Fibroblast of lung (primary cell): Measurements from ENCODE around the gene KRT27.
"Not testable (repeated sequence)": the region's sequence is repeated elsewhere in the genome, so short reads cannot be mapped to it uniquely, and the experiment has no call there.

Source experiments
- CTCF ChIP-seq, 2 donors: IDR thresholded peaks in 1 of 2; conservative IDR thresholded peaks in 1 of 2; 1 replicate in 1 of 2; 2 replicates in 1 of 2; pipeline ENCODE4 v1.5.1; 2011 to 2012; ENCODE audit warnings: low read length in 2 of 2, control low read depth in 1 of 2, inconsistent platforms in 1 of 2, low read depth in 1 of 2, mild to moderate bottlenecking in 1 of 2
- EZH2 ChIP-seq: IDR thresholded peaks from 2 replicates; pipeline ENCODE4 v1.5.1; 2012; ENCODE audit warnings: low read length, control low read depth, mild to moderate bottlenecking; ENCODE audit errors: missing control alignments

- TF ChIP-seq CTCF (conservative IDR thresholded peaks at IDR 0.05 in 1 of 2, IDR thresholded peaks at IDR 0.05 in 1 of 2; ENCODE audit: low read depth in 1 of 2, low read length in 2 of 2); EZH2: not testable (repeated sequence)
Observed at GRCh38 chr17:40814657-40815056, 32.3 kb upstream of the KRT27 start.
